ENCODE measurements around the gene ALG3.

The ALG3 gene

DNA sequence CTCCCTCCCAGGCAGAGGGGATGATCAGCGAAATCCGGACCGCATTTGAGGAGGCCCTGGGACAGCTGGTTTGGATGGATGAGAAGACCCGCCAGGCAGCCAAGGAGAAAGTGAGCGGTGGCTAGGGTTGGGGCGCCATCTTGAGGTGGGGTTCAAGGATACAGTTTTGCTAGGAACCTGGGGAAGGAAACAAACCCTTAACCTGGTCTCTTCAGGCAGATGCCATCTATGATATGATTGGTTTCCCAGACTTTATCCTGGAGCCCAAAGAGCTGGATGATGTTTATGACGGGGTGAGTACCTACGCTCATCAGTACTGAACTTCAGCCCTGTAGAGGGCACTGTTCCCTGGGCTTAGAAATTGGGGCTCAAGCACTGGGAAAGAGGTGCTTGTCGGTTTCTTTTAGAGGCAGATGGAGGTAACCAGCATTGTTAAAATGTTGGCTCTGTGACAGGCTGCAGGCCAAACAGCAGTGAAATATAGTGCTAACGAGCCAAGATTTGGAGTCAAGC lies 40.7 kb upstream of the ALG3 start:
- in situ Hi-C loops (cut with HindIII; ENCODE audit: low sequenced_read_pairs) = no loop called here
- no peak for DNase-seq (ENCODE audit: low read depth)
- TF ChIP-seq, protein P1, sequence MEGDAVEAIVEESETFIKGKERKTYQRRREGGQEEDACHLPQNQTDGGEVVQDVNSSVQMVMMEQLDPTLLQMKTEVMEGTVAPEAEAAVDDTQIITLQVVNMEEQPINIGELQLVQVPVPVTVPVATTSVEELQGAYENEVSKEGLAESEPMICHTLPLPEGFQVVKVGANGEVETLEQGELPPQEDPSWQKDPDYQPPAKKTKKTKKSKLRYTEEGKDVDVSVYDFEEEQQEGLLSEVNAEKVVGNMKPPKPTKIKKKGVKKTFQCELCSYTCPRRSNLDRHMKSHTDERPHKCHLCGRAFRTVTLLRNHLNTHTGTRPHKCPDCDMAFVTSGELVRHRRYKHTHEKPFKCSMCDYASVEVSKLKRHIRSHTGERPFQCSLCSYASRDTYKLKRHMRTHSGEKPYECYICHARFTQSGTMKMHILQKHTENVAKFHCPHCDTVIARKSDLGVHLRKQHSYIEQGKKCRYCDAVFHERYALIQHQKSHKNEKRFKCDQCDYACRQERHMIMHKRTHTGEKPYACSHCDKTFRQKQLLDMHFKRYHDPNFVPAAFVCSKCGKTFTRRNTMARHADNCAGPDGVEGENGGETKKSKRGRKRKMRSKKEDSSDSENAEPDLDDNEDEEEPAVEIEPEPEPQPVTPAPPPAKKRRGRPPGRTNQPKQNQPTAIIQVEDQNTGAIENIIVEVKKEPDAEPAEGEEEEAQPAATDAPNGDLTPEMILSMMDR (IDR thresholded peaks at IDR 0.05; ENCODE audit: low read depth, low read length, missing control alignments) = peak; percentile 73

GRCh38 chr3:184284696-184285095 lies 35.9 kb upstream of the ALG3 start:
- TF ChIP-seq, protein P1 (IDR thresholded peaks at IDR 0.05; ENCODE audit: low read depth, low read length, missing control alignments) = peak; percentile 38
- H3K4me3 ChIP-seq (ENCODE audit: low read depth, low read length) = no peak overlapping the region
- in situ Hi-C loops (cut with HindIII; ENCODE audit: low sequenced_read_pairs) = no loop called here
- peak; percentile 29 for DNase-seq (ENCODE audit: low read depth)

More for the DNA sequence above, 40.7 kb upstream of the ALG3 start:
- H3K4me3 ChIP-seq (ENCODE audit: low read depth, low read length) = no peak overlapping the region

- no peak overlapping the region for H3K4me3 ChIP-seq (ENCODE audit: low read depth, low read length)
- in situ Hi-C loops (cut with HindIII; ENCODE audit: low sequenced_read_pairs) = no loop called here
- TF ChIP-seq, protein P1 (IDR thresholded peaks at IDR 0.05; ENCODE audit: low read depth, low read length, missing control alignments) = no peak
- DNase-seq (ENCODE audit: low read depth) = no peak
Measured at GRCh38 chr3:184283681-184284080, 34.9 kb upstream of the ALG3 start.

DNA sequence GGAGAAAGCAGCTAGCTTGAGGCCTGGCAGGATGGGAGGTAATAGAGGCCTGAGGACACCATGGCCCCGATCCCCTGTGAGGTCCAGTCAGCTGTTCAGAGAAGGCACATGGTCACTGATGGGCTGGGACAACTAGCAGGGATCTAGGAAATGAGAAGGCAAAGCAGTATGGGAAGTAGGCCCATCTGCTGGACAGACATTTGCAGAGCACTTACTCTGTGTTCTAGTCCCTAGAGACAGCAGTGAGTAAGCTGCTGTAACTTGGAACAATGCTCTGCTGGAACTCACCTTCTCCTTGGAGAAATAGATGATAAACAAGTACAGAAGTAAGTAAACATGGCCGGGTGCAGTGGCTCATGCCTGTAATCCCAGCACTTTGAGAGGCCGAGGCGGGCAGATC lies 34.2 kb upstream of the ALG3 start:
- TF ChIP-seq, protein P1 (IDR thresholded peaks at IDR 0.05; ENCODE audit: low read depth, low read length, missing control alignments) = no peak
- in situ Hi-C loops (cut with HindIII; ENCODE audit: low sequenced_read_pairs) = no loop called here
- H3K4me3 ChIP-seq (ENCODE audit: low read depth, low read length) = no peak overlapping the region
- DNase-seq (ENCODE audit: low read depth) = no peak

GRCh38 chr3:184277366-184277765 lies 28.6 kb upstream of the ALG3 start:
- DNase-seq (ENCODE audit: low read depth) = no peak
- TF ChIP-seq, protein P1 (IDR thresholded peaks at IDR 0.05; ENCODE audit: low read depth, low read length, missing control alignments) = no peak
- no peak overlapping the region for H3K4me3 ChIP-seq (ENCODE audit: low read depth, low read length)
- in situ Hi-C loops (cut with HindIII; ENCODE audit: low sequenced_read_pairs) = no loop called here

DNA sequence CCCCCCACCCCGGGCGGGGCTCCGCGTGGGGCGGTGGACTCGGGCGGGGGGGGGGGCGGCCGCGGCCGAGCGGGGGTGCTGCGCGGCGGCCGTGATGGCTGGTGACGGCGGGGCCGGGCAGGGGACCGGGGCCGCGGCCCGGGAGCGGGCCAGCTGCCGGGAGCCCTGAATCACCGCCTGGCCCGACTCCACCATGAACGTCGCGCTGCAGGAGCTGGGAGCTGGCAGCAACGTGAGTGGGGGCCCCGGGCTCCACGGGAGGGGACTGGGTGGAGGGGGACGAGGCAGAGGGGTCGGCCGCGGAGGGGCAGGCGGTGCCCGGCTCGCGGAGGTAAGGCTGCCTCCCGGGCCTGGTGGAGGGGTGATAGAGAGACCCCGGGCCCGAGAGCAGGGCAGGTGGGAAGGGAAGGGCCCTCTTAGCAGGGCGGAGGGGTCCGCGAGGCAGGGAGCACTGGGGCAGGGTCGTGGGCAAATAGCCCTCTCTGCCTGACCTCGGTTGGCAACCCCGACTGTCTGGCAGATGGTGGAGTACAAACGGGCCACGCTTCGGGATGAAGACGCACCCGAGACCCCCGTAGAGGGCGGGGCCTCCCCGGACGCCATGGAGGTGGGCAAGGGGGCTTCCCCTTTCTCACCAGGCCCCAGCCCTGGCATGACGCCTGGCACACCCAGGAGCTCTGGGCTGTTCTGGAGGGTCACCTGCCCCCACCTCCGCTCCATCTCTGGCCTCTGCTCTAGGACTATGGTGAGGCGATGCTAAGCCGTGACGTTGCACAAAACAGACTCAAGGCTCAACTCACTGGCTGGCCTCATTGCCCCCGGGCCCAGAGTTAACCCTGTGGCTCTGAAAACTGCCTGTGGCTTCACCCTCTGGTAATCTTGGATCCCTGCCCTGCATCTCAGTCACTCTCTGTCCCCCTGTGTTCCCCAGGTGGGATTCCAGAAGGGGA lies 27.5 kb upstream of the ALG3 start, which contains the start of gene ECE2:
Gene ECE2 (plus strand): TSS at position 62 of the 950 bp plus-strand sequence. CDS start 132 bp downstream, at position 194.
- in situ Hi-C loops (cut with HindIII; ENCODE audit: low sequenced_read_pairs) = no loop called here
- H3K4me3 ChIP-seq (ENCODE audit: low read depth, low read length) = no peak within 1 kb of the TSS
- DNase-seq (ENCODE audit: low read depth) = no peak
- TF ChIP-seq, protein P1 (IDR thresholded peaks at IDR 0.05; ENCODE audit: low read depth, low read length, missing control alignments) = no peak
